NCI-H2081 treated with DMSO at 0.1 percent for 48 hours (cell line): ENCODE data around the gene COBLL1.
"Not testable (repeated sequence)": the region's sequence is repeated elsewhere in the genome, so short reads cannot be mapped to it uniquely, and the experiment has no call there.

ENCODE experiments used
- DNase-seq: peaks from one replicate; lab custom pipeline; 2025; lab: John Stamatoyannopoulos, UW

Gene COBLL1

DNA sequence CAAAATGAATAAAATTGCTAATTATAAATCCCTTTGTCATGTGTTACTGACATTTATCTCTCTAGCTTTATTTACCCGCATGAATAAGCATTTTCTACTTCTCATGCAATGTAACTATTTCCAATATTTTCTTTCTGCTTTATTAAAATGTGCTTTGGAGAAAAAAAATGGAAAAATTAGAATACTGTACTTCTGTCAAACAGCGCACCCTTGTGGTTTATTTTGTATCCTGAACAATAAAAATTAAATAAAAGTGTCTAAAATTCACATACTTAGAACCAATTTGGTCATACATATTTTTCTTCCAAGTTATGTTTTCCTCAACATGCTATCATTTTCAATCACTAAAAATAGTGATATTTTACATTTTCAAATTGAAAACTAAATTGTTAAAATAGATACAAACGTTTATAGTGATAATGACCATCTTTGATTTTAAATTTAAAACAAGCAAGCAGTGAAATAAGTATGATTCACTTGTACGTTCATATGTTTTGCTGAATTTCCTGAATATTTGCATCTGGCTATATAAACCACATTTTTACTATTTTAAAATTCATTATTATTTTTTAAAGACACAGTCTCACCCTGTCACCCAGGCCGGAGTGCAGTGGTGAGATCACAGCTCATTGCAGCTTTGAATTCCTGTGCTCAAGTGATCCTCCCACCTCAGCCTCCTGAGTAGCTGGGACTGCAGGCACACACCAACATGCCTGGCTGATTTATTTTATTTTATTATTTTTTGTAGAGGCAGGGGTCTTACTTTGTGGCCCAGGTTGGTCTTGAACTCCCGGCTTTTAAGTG, 124.4 kb downstream of the COBLL1 start:
- no peak for DNase-seq

DNA sequence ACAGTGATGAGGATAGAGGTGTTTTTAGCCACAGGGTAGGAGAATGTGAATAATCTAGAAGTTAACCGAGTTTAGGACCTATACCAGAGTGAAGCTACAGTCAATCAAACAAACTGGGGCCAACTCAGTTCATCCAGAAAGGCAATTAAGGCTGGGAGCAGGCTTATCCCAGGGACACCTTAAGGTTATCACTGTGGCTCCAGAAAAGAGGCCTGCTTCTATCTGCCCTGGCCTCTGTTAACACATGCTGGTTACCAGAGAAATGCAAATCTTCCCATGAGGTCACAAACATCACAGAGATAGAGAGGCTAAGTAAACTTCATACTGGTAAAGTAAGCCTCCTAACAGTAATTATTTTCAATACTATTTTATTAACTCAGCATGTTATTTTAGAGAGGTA, 127.2 kb downstream of the COBLL1 start:
- no peak for DNase-seq

DNA sequence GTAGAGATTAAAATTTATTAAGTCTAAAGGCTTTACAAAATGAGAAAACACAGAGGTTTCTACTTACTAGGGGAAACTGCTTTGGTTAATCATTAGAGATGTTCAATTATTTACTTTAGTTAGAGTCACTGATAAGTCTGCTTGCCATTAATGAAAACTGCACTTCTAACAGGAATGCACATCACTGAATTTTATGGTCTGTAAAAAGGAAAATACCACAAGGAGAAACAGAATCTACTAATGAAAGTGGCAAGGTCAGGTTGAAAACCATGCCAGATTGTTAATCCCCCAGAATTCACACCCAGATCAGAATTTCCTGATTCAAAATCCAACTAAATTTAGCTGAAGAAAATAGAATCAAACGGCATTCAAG, 129.9 kb downstream of the COBLL1 start:
- DNase-seq = no peak

DNA sequence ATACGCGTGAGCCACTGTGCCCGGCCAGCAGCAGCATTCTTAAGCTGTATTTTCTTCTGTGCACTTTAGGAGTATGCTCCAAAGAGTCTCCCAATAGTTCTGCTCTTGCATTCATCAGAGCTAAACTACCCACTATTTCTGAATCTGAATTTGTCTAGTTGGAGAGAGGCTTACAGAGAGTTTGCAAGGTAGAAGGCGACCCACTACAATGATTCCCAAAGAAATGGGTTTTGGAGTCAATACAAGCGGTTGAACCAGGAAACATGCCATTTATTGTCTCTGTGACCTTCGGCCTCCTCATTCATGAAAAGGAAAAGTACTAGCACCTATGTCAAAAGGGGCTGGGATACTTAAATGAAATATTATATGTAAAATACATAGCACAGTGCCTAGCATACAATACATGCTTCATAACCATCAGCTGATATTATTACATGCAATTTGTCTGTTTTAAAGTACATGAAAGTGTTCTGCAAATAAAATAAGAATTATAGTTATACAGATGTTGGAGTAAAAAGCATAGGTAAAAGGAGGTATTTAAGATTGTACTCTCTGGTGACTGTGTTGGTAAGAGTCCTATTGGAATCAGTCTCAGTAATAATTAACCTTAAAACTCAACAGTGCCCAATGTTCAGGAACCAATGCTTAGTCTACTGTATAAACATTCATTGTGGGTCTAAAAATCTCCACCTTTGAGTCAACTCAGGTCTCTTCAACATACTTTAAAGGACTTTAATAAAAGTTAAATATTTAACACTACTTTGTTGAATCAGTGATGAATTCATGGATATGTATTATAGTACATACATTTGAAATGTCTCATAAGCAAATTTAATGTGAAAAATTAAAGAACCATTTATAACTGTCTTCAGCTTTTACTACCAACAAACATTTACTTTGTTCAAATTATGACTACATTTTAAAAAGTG, 130.5 kb downstream of the COBLL1 start:
- DNase-seq = no peak

GRCh38 chr2:164710252-164710836, 131.3 kb downstream of the COBLL1 start:
- not testable (repeated sequence) for DNase-seq

DNA sequence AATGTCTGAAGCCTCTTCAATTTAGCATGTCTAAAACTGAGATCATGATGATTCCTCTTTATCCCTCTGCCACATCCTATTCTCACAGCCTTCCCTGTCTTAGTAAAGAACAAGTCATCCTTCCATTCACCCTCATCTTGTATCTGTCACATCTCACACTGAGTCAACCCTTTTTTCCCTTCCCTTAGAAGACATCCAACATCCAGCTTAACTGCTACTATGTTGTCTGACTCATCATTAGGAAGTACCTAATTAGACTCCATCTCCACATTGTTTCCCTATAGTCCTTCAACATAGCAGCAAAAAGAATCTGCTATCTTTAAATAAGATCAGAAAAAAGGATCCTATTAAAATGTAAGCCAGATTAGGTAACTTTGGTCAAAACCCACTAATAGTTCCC, 135.1 kb downstream of the COBLL1 start:
- DNase-seq = no peak

GRCh38 chr2:164705412-164706167, 136.0 kb downstream of the COBLL1 start:
- DNase-seq = no peak

DNA sequence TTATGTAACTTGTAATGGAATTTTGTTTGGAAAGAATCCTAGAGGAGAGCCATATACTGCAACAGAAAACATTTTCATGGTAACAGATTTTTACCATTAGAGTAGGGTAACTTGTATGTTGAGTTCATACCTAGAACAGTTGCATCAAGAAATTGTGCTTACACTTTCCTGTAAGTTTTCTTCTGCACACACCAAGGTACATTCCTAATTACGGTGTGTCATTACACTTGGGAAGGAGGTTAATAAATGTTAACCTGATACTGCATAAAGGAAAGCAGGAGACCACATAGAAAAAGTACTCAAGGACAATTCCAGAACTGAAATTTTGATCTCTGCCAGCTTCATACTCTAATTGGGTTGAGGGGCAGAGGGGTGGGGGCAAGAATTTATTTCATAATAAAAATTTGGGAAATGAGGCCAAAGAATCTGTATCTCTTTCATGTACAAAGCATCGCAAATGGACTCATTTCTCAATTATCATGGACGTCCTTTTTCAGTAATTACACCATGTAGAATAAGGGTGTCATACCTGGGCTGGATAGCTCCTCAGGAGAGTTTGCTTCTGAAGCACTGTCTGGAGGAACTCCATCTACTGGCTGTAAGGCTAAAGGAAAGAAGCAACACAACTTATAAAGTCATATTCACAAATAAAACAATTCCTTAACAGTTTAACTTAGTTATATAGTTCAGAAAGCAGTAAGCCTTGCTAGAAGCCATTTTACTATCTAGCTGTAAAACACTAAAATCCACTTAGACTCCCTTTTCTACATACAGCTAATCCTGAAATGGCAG, 137.5 kb downstream of the COBLL1 start:
- no peak for DNase-seq

DNA sequence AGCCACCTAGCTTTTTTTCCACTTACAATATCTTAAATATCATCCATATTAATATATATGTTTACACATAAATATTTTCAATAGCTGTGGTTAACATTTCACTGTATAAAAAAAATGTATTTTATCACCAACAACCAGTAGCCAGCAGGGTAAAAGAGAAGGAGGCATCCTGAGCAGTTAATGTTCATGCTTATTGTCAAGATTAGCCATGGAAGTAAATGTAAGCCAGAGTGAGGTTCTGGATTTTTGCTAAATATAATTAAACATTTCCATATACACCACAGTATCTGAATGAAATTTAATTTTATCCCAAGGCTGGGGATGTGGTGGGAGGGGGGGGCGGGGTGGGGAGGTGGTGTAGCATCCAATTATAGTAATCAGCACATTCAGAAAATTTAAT, 140.1 kb downstream of the COBLL1 start:
- DNase-seq = no peak

DNA sequence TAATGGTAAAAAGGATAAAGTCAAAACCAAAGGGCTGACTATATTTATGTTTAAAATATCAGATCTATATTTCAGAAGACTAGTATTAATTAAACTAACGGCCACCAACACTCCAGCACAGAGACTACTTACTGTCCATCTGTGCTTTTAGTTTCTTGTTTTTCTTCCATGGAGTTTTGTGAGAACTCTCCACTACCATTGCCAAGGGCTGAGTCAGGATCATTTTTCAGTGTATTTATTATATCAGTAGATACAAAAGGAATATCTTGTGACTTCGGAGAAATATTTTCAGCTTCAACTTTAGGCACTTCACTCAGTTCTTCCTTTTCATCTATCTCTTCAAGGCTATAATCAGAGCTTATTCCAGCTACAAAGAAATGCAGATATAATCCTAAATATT, 141.2 kb downstream of the COBLL1 start:
- DNase-seq = no peak

DNA sequence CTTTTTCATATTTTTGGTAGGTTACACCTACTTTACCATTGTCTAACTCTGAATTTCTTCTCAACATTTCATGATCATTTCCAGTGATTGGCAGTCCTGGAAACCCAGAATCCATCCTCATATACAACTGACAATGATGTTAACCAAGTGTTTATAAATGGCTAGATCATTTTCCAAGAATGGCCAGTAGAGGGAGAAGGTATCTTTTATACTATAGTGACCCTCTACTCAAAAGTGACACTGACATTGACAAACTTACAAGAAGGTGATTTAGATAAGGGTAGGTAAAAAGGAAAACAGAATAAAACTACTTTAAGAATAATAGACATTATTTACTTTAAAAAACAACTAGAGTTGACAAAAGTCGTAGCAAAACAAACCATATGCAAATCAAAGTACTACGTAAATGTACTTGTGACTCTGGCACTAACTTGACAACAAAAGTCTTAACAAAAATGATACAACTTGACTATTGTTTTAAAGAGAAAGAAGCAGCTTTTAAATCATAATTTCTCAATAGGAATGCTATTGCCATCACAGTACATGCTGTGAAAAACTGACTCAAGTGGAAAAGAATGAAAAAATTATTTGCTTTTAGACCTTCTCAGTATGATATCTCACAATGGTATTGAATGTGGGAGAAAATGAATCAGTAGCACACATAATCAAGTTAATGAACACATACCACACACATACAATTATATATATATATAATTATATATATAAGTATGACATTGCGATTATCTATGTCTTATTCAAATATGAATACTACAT, 143.7 kb downstream of the COBLL1 start:
- DNase-seq = peak; percentile 5

GRCh38 chr2:164696634-164697033, 145.0 kb downstream of the COBLL1 start:
- DNase-seq = no peak

GRCh38 chr2:164694275-164694695, 147.3 kb downstream of the COBLL1 start:
- DNase-seq = no peak

- no peak for DNase-seq
Measured at GRCh38 chr2:164693834-164694233, 147.8 kb downstream of the COBLL1 start.

- no peak for DNase-seq
Measured at GRCh38 chr2:164693390-164693789, 148.2 kb downstream of the COBLL1 start.

- DNase-seq = no peak
Measured at GRCh38 chr2:164692958-164693357, 148.7 kb downstream of the COBLL1 start.

DNA sequence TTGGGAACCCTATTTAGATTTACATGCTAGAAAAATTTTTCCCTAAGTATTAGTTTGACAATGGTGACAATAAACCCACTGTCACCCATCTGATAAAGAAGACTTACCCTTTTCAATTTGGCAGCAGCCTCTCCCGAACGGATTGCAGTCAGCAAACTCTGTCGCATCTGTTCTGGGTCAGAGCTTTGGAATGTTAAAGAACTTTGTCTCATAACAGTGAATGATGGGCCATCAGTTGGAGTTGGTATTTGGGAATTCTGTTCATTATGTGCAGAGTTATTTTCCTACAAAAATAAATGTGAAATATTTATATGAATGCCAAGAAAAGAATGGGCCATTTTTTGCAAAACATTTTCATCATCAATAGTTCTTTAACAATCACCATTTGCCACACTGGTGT, 149.5 kb downstream of the COBLL1 start:
- DNase-seq = no peak

GRCh38 chr2:164691346-164691887, 150.2 kb downstream of the COBLL1 start:
- no peak for DNase-seq

- no peak for DNase-seq
Measured at GRCh38 chr2:164690361-164690760, 151.3 kb downstream of the COBLL1 start.

DNA sequence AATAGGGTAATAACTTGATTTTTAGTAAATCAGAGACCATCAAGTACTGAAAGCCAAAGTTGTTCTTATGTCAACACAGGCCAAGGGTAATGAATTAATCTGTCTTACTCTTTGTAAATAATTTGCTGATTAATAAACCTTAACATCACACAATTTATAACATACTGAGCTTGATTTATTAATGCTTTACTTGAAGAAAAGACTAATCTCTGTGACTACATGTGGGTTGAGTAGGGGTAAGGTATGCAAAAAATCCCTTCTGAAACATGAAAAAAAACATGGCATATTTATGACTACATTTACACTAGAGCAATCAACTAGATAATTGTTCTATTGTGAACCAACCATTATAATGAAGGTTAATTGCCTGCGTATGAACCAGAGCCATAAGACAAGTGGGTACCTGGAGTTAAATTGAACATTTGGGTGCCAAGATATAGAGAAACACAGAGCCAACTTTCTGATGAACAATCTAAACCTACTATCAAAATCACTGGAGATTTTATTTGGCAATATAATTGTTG, 152.7 kb downstream of the COBLL1 start:
- DNase-seq = peak; percentile 80
